Stromal cell of bone marrow (primary cell): ENCODE results near the gene CEP41.
A peak's percentile ranks its signal among the peaks of the same experiment; 100 is the strongest.

Experiments
- DNase-seq: peaks from one replicate; pipeline ENCODE4 v3.0.0-alpha.2; 2012; ENCODE audit warnings: low read depth

Gene CEP41

GRCh38 chr7:130440527-130441365 lies at the start of gene CEP41:
Gene CEP41 (minus strand): TSS chr7:130441016. CDS start chr7:130440966, 50 bp downstream.
- DNase-seq, result peak; percentile 96

GRCh38 chr7:130490311-130490791 lies 49.5 kb upstream of the CEP41 start:
- DNase-seq, result no peak

- DNase-seq, result no peak
These were observed 48.5 kb upstream of the CEP41 start for GRCh38 chr7:130489140-130489983.

- DNase-seq, result no peak
These were observed 47.8 kb upstream of the CEP41 start for GRCh38 chr7:130488392-130489139.

GRCh38 chr7:130486954-130487436 lies 46.2 kb upstream of the CEP41 start:
- DNase-seq, result no peak

- DNase-seq, result no peak
These were observed 45.5 kb upstream of the CEP41 start for GRCh38 chr7:130486114-130486953.

GRCh38 chr7:130485734-130486113 lies 44.9 kb upstream of the CEP41 start:
- DNase-seq, result no peak

GRCh38 chr7:130483031-130483430 lies 42.2 kb upstream of the CEP41 start:
- no peak for DNase-seq

- no peak for DNase-seq
These were observed 41.1 kb upstream of the CEP41 start for GRCh38 chr7:130481898-130482297.

GRCh38 chr7:130479716-130480400 lies 39.0 kb upstream of the CEP41 start:
- no peak for DNase-seq

- no peak for DNase-seq
These were observed 38.2 kb upstream of the CEP41 start for GRCh38 chr7:130478991-130479390.

GRCh38 chr7:130476297-130477150 lies 35.7 kb upstream of the CEP41 start:
- DNase-seq, result no peak

GRCh38 chr7:130475776-130476175 lies 35.0 kb upstream of the CEP41 start:
- DNase-seq, result no peak

GRCh38 chr7:130473876-130474275 lies 33.1 kb upstream of the CEP41 start:
- no peak for DNase-seq

GRCh38 chr7:130473289-130473688 lies 32.5 kb upstream of the CEP41 start:
- no peak for DNase-seq

GRCh38 chr7:130471974-130472373 lies 31.2 kb upstream of the CEP41 start:
- no peak for DNase-seq

GRCh38 chr7:130468612-130469011 lies 27.8 kb upstream of the CEP41 start:
- no peak for DNase-seq

GRCh38 chr7:130463553-130464434 lies 23.0 kb upstream of the CEP41 start:
- no peak for DNase-seq

- no peak for DNase-seq
These were observed 20.5 kb upstream of the CEP41 start for GRCh38 chr7:130461272-130461671.
